HEK293 (cell line): ENCODE results near the gene B4GALT6.

Source experiments
- CTCF ChIA-PET: fragments of 350-600 bp; formaldehyde crosslinking; extraction: SDS; loops from one replicate; lab custom pipeline; 2021; ENCODE audit warnings: antibody characterized with exemption; lab: Yijun Ruan, JAX
- POLR2A ChIA-PET: fragments of 300-600 bp; formaldehyde crosslinking; extraction: SDS; loops from one replicate; lab custom pipeline; 2020; ENCODE audit warnings: antibody characterized with exemption, inconsistent platforms; lab: Yijun Ruan, JAX
- H3K27ac ChIP-seq: fragments of 200-500 bp; sonication (Bioruptor generic); 2 replicates; pipeline ENCODE4 v1.5.1; 2014; ENCODE audit warnings: low read depth, low read length, control low read depth, inconsistent platforms; ENCODE audit errors: extremely low read depth
- H3K36me3 ChIP-seq, 2 experiments: fragments of 200-500 bp in 1 of 2; sonication (Bioruptor generic) in 1 of 2; 1 replicate in 1 of 2; 2 replicates in 1 of 2; pipeline ENCODE4 v1.5.1; 2014 to 2017; ENCODE audit warnings: inconsistent platforms in 2 of 2, low read length in 2 of 2; ENCODE audit not compliant: control insufficient read depth in 2 of 2, insufficient read depth in 1 of 2
- H3K4me1 ChIP-seq: fragments of 200-500 bp; sonication (Bioruptor generic); 2 replicates; pipeline ENCODE4 v1.5.1; 2014; ENCODE audit warnings: mild to moderate bottlenecking, low read length, inconsistent platforms; ENCODE audit not compliant: control insufficient read depth, insufficient read depth
- H3K4me3 ChIP-seq: 2 replicates; pipeline ENCODE4 v1.5.1; 2011; ENCODE audit warnings: low read depth, mild to moderate bottlenecking, control low read depth, low read length, moderate library complexity
- H3K9me3 ChIP-seq: fragments of 200-500 bp; sonication (Bioruptor generic); 2 replicates; pipeline ENCODE4 v1.5.1; 2014; ENCODE audit warnings: low read depth, low read length, inconsistent platforms; ENCODE audit not compliant: control insufficient read depth, insufficient read depth
- EGR2 ChIP-seq: fragments of 450-650 bp; formaldehyde crosslinking; IDR thresholded peaks from 2 replicates; pipeline ENCODE4 v1.5.1; 2016; ENCODE audit warnings: low read depth, missing biosample characterization, missing genetic modification characterization
- IKZF3 ChIP-seq: fragments of 450-650 bp; IDR thresholded peaks from 2 replicates; pipeline ENCODE4 v1.5.0; 2018; ENCODE audit warnings: missing biosample characterization, mild to moderate bottlenecking, missing genetic modification characterization, moderate library complexity
- SP3 ChIP-seq: fragments of 450-650 bp; formaldehyde crosslinking; IDR thresholded peaks from 2 replicates; pipeline ENCODE4 v1.5.1; 2016; ENCODE audit warnings: missing biosample characterization, missing genetic modification characterization
- ZBTB11 ChIP-seq: fragments of 450-650 bp; formaldehyde crosslinking; conservative IDR thresholded peaks from 2 replicates; pipeline ENCODE4 v1.5.1; 2016; ENCODE audit warnings: low read depth, missing biosample characterization, missing genetic modification characterization
- ZBTB17 ChIP-seq: fragments of 450-650 bp; formaldehyde crosslinking; IDR thresholded peaks from 2 replicates; pipeline ENCODE4 v1.5.1; 2016; ENCODE audit warnings: missing biosample characterization, missing genetic modification characterization
- ZFHX2 ChIP-seq: fragments of 450-650 bp; formaldehyde crosslinking; conservative IDR thresholded peaks from 2 replicates; pipeline ENCODE4 v1.5.1; 2016; ENCODE audit warnings: missing biosample characterization, missing genetic modification characterization
- ZNF133 ChIP-seq: fragments of 450-650 bp; formaldehyde crosslinking; IDR thresholded peaks from 2 replicates; pipeline ENCODE4 v1.5.1; 2016; ENCODE audit warnings: missing biosample characterization, missing genetic modification characterization
- ZNF311 ChIP-seq: fragments of 450-650 bp; formaldehyde crosslinking; IDR thresholded peaks from 2 replicates; pipeline ENCODE4 v1.5.1; 2017; ENCODE audit warnings: missing biosample characterization, missing genetic modification characterization, borderline replicate concordance
- ZNF624 ChIP-seq: fragments of 450-650 bp; formaldehyde crosslinking; IDR thresholded peaks from 2 replicates; pipeline ENCODE4 v1.5.1; 2017; ENCODE audit warnings: missing biosample characterization, missing genetic modification characterization
- ZNF658 ChIP-seq: fragments of 450-650 bp; formaldehyde crosslinking; IDR thresholded peaks from 2 replicates; pipeline ENCODE4; 2016; ENCODE audit warnings: missing biosample characterization, missing genetic modification characterization
- ZNF664 ChIP-seq: fragments of 450-650 bp; formaldehyde crosslinking; IDR thresholded peaks from 2 replicates; pipeline ENCODE4 v1.5.1; 2016; ENCODE audit warnings: missing biosample characterization, missing genetic modification characterization
- ZSCAN30 ChIP-seq: fragments of 450-650 bp; IDR thresholded peaks from 2 replicates; pipeline ENCODE4 v1.5.1; 2018; ENCODE audit warnings: missing biosample characterization, mild to moderate bottlenecking, missing genetic modification characterization, moderate library complexity
- TF ChIP-seq, protein P1 (sequence below): fragments of 450-650 bp; formaldehyde crosslinking; IDR thresholded peaks from 2 replicates; pipeline ENCODE4 v1.5.1; 2016; ENCODE audit warnings: missing biosample characterization, missing genetic modification characterization

Gene B4GALT6

DNA sequence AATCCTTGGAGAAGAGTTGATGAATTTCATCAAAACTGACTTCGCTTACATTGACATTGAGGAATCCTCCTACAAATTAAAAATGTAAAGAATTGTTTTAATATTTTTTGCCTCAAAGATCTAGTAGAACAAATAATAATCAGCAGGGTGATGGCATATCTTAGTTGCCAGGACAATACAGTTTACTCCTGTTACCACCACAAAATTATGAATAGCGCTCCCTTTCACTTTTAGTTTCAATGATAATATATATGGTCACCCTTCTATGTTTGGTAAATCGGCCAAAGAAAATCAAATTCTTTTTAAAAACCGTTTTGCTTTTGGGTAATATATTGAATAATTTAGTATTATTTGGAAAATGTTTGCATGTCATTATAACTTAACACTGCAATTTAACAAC lies 39.0 kb downstream of the B4GALT6 start:
- Histone ChIP-seq H3K9me3 (no peaks in the 10 kb centered on the region), H3K36me3 (no peaks in the 10 kb centered on the region), H3K4me3 (no peak overlapping the region)
- CTCF ChIA-PET, result interaction anchor here (0.5 kb wide), 1 partner anchor 16 kb away, joined by 3 read pairs; no protein-coding TSS in a partner anchor
- TF ChIP-seq ZNF311 (tag by site-specific recombination) (no peak), ZNF133 (no peak)
- TF ChIP-seq, all 188 proteins: peak for 0
- no peak overlapping the region for H3K27ac ChIP-seq
- H3K4me1 ChIP-seq, result peaks cover 11% of the 10 kb centered on the region
- POLR2A ChIA-PET, result no interaction called here

- Histone ChIP-seq H3K9me3 (no peaks in the 10 kb centered on the region), H3K4me1 (peaks cover 8% of the 10 kb centered on the region), H3K36me3 (peaks cover 0 to 8% of the 10 kb centered on the region in 2 experiments; a peak in 1 of 3 replicates), H3K27ac (no peak overlapping the region), H3K4me3 (no peak overlapping the region)
- ChIA-PET POLR2A (no interaction called here), CTCF (no interaction called here)
- no peak for TF ChIP-seq EGR2
- no peak for TF ChIP-seq IKZF3 (tag by site-specific recombination)
- TF ChIP-seq ZNF664 (tag by site-specific recombination), result no peak
- no peak for TF ChIP-seq ZNF624
- no peak for TF ChIP-seq ZBTB17 (tag by site-specific recombination)
- no peak for TF ChIP-seq SP3 (tag by site-specific recombination)
- TF ChIP-seq ZNF658, result no peak
- TF ChIP-seq ZBTB11, result no peak
These were observed 41.4 kb downstream of the B4GALT6 start for GRCh38 chr18:31643003-31643402.

- Histone ChIP-seq H3K4me1 (no peaks in the 10 kb centered on the region), H3K9me3 (no peaks in the 10 kb centered on the region), H3K27ac (no peak overlapping the region), H3K36me3 (peaks cover 4 to 18% of the 10 kb centered on the region in 2 experiments), H3K4me3 (no peak overlapping the region)
- no peak for TF ChIP-seq ZBTB11
- no peak for TF ChIP-seq ZSCAN30
- TF ChIP-seq, protein P1, sequence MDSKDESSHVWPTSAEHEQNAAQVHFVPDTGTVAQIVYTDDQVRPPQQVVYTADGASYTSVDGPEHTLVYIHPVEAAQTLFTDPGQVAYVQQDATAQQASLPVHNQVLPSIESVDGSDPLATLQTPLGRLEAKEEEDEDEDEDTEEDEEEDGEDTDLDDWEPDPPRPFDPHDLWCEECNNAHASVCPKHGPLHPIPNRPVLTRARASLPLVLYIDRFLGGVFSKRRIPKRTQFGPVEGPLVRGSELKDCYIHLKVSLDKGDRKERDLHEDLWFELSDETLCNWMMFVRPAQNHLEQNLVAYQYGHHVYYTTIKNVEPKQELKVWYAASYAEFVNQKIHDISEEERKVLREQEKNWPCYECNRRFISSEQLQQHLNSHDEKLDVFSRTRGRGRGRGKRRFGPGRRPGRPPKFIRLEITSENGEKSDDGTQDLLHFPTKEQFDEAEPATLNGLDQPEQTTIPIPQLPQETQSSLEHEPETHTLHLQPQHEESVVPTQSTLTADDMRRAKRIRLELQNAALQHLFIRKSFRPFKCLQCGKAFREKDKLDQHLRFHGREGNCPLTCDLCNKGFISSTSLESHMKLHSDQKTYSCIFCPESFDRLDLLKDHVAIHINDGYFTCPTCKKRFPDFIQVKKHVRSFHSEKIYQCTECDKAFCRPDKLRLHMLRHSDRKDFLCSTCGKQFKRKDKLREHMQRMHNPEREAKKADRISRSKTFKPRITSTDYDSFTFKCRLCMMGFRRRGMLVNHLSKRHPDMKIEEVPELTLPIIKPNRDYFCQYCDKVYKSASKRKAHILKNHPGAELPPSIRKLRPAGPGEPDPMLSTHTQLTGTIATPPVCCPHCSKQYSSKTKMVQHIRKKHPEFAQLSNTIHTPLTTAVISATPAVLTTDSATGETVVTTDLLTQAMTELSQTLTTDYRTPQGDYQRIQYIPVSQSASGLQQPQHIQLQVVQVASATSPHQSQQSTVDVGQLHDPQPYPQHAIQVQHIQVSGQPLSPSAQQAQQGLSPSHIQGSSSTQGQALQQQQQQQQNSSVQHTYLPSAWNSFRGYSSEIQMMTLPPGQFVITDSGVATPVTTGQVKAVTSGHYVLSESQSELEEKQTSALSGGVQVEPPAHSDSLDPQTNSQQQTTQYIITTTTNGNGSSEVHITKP, result no peak
- TF ChIP-seq ZFHX2 (tag by site-specific recombination), result no peak
- CTCF ChIA-PET, result interaction anchor here (1.0 kb wide), 1 partner anchor 13 kb away, joined by 9 read pairs; no protein-coding TSS in a partner anchor
- POLR2A ChIA-PET, result no interaction called here
These were observed 46.9 kb downstream of the B4GALT6 start for GRCh38 chr18:31637445-31637844.
